ENCODE measurements around the gene MIB2. TPM values are rescaled to one million over a fixed set of nuclear protein-coding genes. Genes with fewer than 3 reads are reported as not detected.

The MIB2 gene
- total RNA-seq, 6 experiments from 2014 or later = 20.7 to 38.5 (median 33.9) TPM

DNA sequence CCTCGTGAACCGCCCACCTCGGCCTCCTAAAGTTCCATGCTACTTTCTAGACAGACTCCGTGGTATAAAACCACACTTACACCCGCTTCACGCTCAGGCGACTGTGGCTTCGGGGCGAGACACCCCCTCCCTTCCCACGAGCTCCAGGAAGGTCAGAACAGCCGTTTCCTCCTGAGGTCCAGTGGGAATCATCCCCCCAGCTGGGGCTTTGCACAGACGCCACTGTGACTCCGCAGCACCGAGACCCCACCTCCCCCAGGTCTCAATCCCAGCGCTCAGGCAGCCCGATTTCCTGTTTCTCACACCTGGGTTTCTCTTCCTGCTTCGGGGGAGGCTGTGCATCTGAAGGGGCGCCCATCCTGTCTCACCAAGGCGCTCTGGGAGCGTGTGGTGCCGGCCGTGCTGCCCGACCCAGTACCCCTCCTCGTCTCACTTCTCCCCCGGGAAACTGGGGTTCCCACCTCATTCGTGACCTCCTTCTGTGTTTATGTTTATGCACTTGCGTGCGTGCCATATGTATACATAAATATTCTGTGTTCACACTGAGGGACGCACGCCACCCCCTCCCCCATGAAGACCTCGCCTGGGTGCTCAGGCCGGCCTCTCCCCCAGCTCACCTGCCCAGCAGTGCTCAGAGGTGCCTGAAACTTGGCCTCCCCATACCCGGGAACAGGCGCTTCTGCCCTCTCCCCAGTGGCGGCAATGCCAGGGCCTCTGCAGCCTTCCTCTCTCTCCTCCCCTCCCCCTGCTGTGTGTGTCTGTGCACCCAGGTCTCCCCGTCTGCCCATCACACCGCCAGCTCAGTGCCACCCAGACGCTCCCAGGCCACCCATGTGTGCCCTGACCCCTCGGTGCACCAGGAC lies 62.6 kb downstream of the MIB2 start:
- no peak for TF ChIP-seq POLR2A (IDR thresholded peaks at IDR 0.05)
- TF ChIP-seq, protein P1, sequence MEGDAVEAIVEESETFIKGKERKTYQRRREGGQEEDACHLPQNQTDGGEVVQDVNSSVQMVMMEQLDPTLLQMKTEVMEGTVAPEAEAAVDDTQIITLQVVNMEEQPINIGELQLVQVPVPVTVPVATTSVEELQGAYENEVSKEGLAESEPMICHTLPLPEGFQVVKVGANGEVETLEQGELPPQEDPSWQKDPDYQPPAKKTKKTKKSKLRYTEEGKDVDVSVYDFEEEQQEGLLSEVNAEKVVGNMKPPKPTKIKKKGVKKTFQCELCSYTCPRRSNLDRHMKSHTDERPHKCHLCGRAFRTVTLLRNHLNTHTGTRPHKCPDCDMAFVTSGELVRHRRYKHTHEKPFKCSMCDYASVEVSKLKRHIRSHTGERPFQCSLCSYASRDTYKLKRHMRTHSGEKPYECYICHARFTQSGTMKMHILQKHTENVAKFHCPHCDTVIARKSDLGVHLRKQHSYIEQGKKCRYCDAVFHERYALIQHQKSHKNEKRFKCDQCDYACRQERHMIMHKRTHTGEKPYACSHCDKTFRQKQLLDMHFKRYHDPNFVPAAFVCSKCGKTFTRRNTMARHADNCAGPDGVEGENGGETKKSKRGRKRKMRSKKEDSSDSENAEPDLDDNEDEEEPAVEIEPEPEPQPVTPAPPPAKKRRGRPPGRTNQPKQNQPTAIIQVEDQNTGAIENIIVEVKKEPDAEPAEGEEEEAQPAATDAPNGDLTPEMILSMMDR (IDR thresholded peaks at IDR 0.05) = no peak
- DNase-seq = peak in 2 of 3 donors; percentile 52 to 59
- Histone ChIP-seq H3K27ac (peak overlapping the region in 2 of 3 donors; percentile 17 to 37), H3K27me3 (no peaks in the 10 kb centered on the region), H3K4me1 (peaks cover 0 to 15% (median 7%) of the 10 kb centered on the region in 4 donors), H3K9me3 (no peaks in the 10 kb centered on the region), H3K36me3 (no peaks in the 10 kb centered on the region), H3K4me3 (no peak overlapping the region)
- peak; percentile 4 to 11 (median 8) for ATAC-seq
- intact Hi-C loops (cut with DNase I) = loop anchor here in 1 of 2 donors (10.0 kb wide), 1 partner anchor 53 kb away; no protein-coding TSS in a partner anchor
- WGBS (ENCODE audit: insufficient coverage, low coverage, low lambda C conversion rate, missing lambda C conversion rate) = 53% methylated on average over 15 of the region's 39 CpGs

- no peaks in the 10 kb centered on the region for H3K9me3 ChIP-seq
- H3K4me1 ChIP-seq = peaks cover 0 to 15% (median 7%) of the 10 kb centered on the region in 4 donors
- no peak for TF ChIP-seq POLR2A (IDR thresholded peaks at IDR 0.05)
- TF ChIP-seq, protein P1 (IDR thresholded peaks at IDR 0.05) = peak; percentile 37 to 72 (median 55)
- DNase-seq (peak; percentile 76 to 89 (median 89)), ATAC-seq (peak; percentile 87 to 97 (median 92))
- H3K36me3 ChIP-seq = no peaks in the 10 kb centered on the region
- H3K4me3 ChIP-seq = no peak overlapping the region
- peak overlapping the region in 2 of 3 donors; percentile 17 to 37 for H3K27ac ChIP-seq
- intact Hi-C loops (cut with DNase I) = loop anchor here in 1 of 2 donors (10.0 kb wide), 1 partner anchor 54 kb away; no protein-coding TSS in a partner anchor
- whole genome bisulfite sequencing (ENCODE audit: insufficient coverage, low coverage, low lambda C conversion rate, missing lambda C conversion rate) = 30% methylated on average over 8 of the region's 24 CpGs
- H3K27me3 ChIP-seq = no peaks in the 10 kb centered on the region
Measured at GRCh38 chr1:1678581-1679380, 63.5 kb downstream of the MIB2 start.

Other genes starting within 250 kb of the MIB2 start
- gene AURKAIP1, start 240.3 kb upstream of the MIB2 start, total RNA-seq = 100 to 1,000 TPM in 3 of 6 experiments, 10 to 100 TPM in 3; 70.0 to 140 (median 104) TPM
- 100 to 1,000 TPM in 4 of 6 experiments, 10 to 100 TPM in 2; 80.8 to 127 (median 101) TPM for gene CCNL2, start 216.2 kb upstream of the MIB2 start, total RNA-seq
- gene MRPL20, start 208.2 kb upstream of the MIB2 start, total RNA-seq = 10 to 100 TPM; 44.1 to 91.2 (median 56.5) TPM
- gene ANKRD65, start 194.2 kb upstream of the MIB2 start, total RNA-seq = under 1 TPM; 0.19 to 0.89 (median 0.35) TPM
- gene VWA1, start 179.8 kb upstream of the MIB2 start, total RNA-seq = 100 to 1,000 TPM in 1 of 6 experiments, 10 to 100 TPM in 5; 39.5 to 195 (median 78.7) TPM
- gene ATAD3C, start 165.8 kb upstream of the MIB2 start, total RNA-seq = 1 to 10 TPM in 4 of 6 experiments, under 1 TPM in 2; 0.74 to 3.1 (median 1.9) TPM
- gene ATAD3B, start 143.7 kb upstream of the MIB2 start, total RNA-seq = 10 to 100 TPM in 3 of 6 experiments, 1 to 10 TPM in 3; 8.9 to 15.0 (median 10.2) TPM
- 10 to 100 TPM; 10.8 to 31.7 (median 13.1) TPM for gene ATAD3A, start 103.3 kb upstream of the MIB2 start, total RNA-seq
- gene TMEM240, start 74.9 kb upstream of the MIB2 start, total RNA-seq = under 1 TPM in 1 of 6 experiments, not detected in 5; 0.40 TPM
- gene SSU72, start 40.6 kb upstream of the MIB2 start, total RNA-seq = 10 to 100 TPM; 46.6 to 72.6 (median 63.8) TPM
- gene FNDC10, start 15.4 kb upstream of the MIB2 start, total RNA-seq = 1 to 10 TPM in 1 of 6 experiments, under 1 TPM in 5; 0.09 to 1.6 (median 0.46) TPM
- 1 to 10 TPM in 5 of 6 experiments, under 1 TPM in 1; 0.75 to 4.0 (median 2.3) TPM for gene MMP23B, start 16.7 kb downstream of the MIB2 start, total RNA-seq
- 10 to 100 TPM in 2 of 6 experiments, 1 to 10 TPM in 4; 8.0 to 11.8 (median 9.5) TPM for gene CDK11B, start 43.5 kb downstream of the MIB2 start, total RNA-seq
- gene SLC35E2B, start 77.3 kb downstream of the MIB2 start, total RNA-seq = 10 to 100 TPM; 13.4 to 19.9 (median 17.0) TPM
- 10 to 100 TPM in 4 of 6 experiments, 1 to 10 TPM in 2; 8.4 to 25.2 (median 11.0) TPM for gene CDK11A, start 108.9 kb downstream of the MIB2 start, total RNA-seq
- 100 to 1,000 TPM in 3 of 6 experiments, 10 to 100 TPM in 3; 80.3 to 143 (median 100) TPM for gene NADK, start 163.0 kb downstream of the MIB2 start, total RNA-seq

Data from right lobe of liver (tissue), 6 donors.